HepG2 (cell line): ENCODE measurements around the gene MOGAT3. TPM values are rescaled to one million over a fixed set of nuclear protein-coding genes. Genes with fewer than 3 reads are reported as not detected.

ENCODE experiments used
- ATAC-seq: fragments of 200-7000 bp; cut with Tn5 transposase; 3 replicates; pipeline ENCODE4 v1.9.1; 2020; ENCODE audit warnings: mild to moderate bottlenecking, moderate library complexity
- BruUV-seq: library from RNA; stranded (reverse); fragments of 400-500 nt; replicated peaks from 2 replicates; lab custom pipeline; 2021; lab: Mats Ljungman, UMichigan
- CTCF ChIA-PET: fragments of 300-600 bp; formaldehyde crosslinking; extraction: SDS; loops from one replicate; lab custom pipeline; 2021; ENCODE audit warnings: low total read pairs, inconsistent platforms, low intra/inter-chr PET ratio; lab: Yijun Ruan, JAX
- POLR2A ChIA-PET: fragments of 350-600 bp; sonication (Branson Sonifier 250); formaldehyde crosslinking; loops from one replicate; lab custom pipeline; 2020; ENCODE audit warnings: antibody characterized with exemption, inconsistent platforms; lab: Yijun Ruan, JAX
- DNase-seq: peaks from one replicate; pipeline ENCODE4 v3.0.0-alpha.2; 2015; ENCODE audit warnings: low spot score
- FAIRE-seq: peaks from 3 replicates; lab custom pipeline; 2011; peaks lifted over from hg19 to GRCh38; lab: Jason Lieb, UNC
- H2AFZ ChIP-seq: one replicate; pipeline ENCODE4 v1.6.1; 2011; ENCODE audit warnings: low read length, inconsistent platforms
- H3K27ac ChIP-seq: fragments of 300-600 bp; 3 replicates; pipeline ENCODE4 v1.8.0; 2011; ENCODE audit warnings: mixed run types, mild to moderate bottlenecking, mixed read lengths, low read length, inconsistent platforms; ENCODE audit not compliant: insufficient read depth; ENCODE audit errors: extremely low read length
- H3K27me3 ChIP-seq, 2 experiments: fragments of 200-600 bp in 1 of 2; 2 replicates in 1 of 2; 3 replicates in 1 of 2; pipeline versions ENCODE4 v1.6.0 to v1.8.0; 2011; ENCODE audit warnings: low read length in 2 of 2, mild to moderate bottlenecking in 2 of 2, moderate library complexity in 2 of 2, inconsistent platforms in 1 of 2; ENCODE audit not compliant: insufficient read depth in 2 of 2, control insufficient read depth in 1 of 2
- H3K36me3 ChIP-seq, 2 experiments: fragments of 200-600 bp in 1 of 2; replicated peaks in 1 of 2; 2 replicates in 1 of 2; 3 replicates in 1 of 2; pipeline versions ENCODE4 v1.5.1 to v1.8.0; 2011; ENCODE audit warnings: low read length in 2 of 2, inconsistent platforms in 1 of 2; ENCODE audit not compliant: insufficient read depth in 2 of 2, control insufficient read depth in 1 of 2
- H3K4me1 ChIP-seq: 2 replicates; pipeline ENCODE4 v1.5.1; 2012; ENCODE audit warnings: low read length, inconsistent platforms; ENCODE audit not compliant: insufficient read depth
- H3K4me2 ChIP-seq: 2 replicates; pipeline ENCODE4 v1.6.0; 2011; ENCODE audit warnings: low read depth, low read length, inconsistent platforms
- H3K4me3 ChIP-seq, 3 experiments: fragments of 200-600 bp in 1 of 3; sonication (generic), shearing (Covaris generic) in 1 of 3; replicated peaks in 1 of 3; 2 replicates each; pipeline ENCODE4 v1.5.1; 2011 to 2016; ENCODE audit warnings: low read length in 3 of 3, inconsistent platforms in 2 of 3, low read depth in 2 of 3, mild to moderate bottlenecking in 2 of 3, control low read depth in 1 of 3, mixed read lengths in 1 of 3; ENCODE audit not compliant: insufficient read depth in 1 of 3
- H3K79me2 ChIP-seq: one replicate; pipeline ENCODE4 v1.6.1; 2011; ENCODE audit warnings: low read length, inconsistent platforms; ENCODE audit not compliant: insufficient read depth
- H3K9ac ChIP-seq: 2 replicates; pipeline ENCODE4 v1.6.0; 2011; ENCODE audit warnings: mild to moderate bottlenecking, low read depth, low read length, inconsistent platforms; ENCODE audit not compliant: insufficient read depth
- H3K9me3 ChIP-seq: 2 replicates; pipeline ENCODE4 v1.5.1; 2012; ENCODE audit warnings: mild to moderate bottlenecking, low read length
- H4K20me1 ChIP-seq: 2 replicates; pipeline ENCODE4 v1.6.0; 2011; ENCODE audit warnings: inconsistent platforms, mild to moderate bottlenecking, low read length, moderate library complexity; ENCODE audit not compliant: insufficient read depth
- ATRX ChIP-seq: sonication (generic); formaldehyde crosslinking; IDR thresholded peaks from 2 replicates; pipeline ENCODE4 v1.4.0; 2020; ENCODE audit warnings: missing genetic modification reagents, borderline replicate concordance
- BORCS8-MEF2B ChIP-seq: sonication (generic); formaldehyde crosslinking; IDR thresholded peaks from 2 replicates; pipeline ENCODE4 v1.8.0; 2022; ENCODE audit warnings: mild to moderate bottlenecking, missing genetic modification reagents
- CCDC6 ChIP-seq: sonication (generic); formaldehyde crosslinking; IDR thresholded peaks from 2 replicates; pipeline ENCODE4 v1.8.1; 2022; ENCODE audit warnings: mild to moderate bottlenecking, missing genetic modification reagents, moderate library complexity
- NCOR1 ChIP-seq: fragments of 200-600 bp; sonication (generic); IDR thresholded peaks from 2 replicates; pipeline ENCODE4 v1.7.0; 2017; ENCODE audit warnings: antibody characterized with exemption, low read length, borderline replicate concordance
- NR1H2 ChIP-seq: sonication (generic); formaldehyde crosslinking; IDR thresholded peaks from 2 replicates; pipeline ENCODE4 v1.8.1; 2022; ENCODE audit warnings: low read depth, missing genetic modification reagents, borderline replicate concordance
- U2AF2 ChIP-seq: fragments of 200-400 bp; formaldehyde crosslinking; IDR thresholded peaks from 2 replicates; pipeline ENCODE4 v1.6.1; 2017; ENCODE audit warnings: low read depth, mild to moderate bottlenecking, low read length
- ZNF781 ChIP-seq: sonication (generic); formaldehyde crosslinking; IDR thresholded peaks from 2 replicates; pipeline ENCODE4 v1.5.1; 2020; ENCODE audit warnings: borderline replicate concordance, mild to moderate bottlenecking, missing genetic modification reagents; ENCODE audit errors: not compliant biosample characterization
- WGBS: methylation state at CpG from one replicate; pipeline ENCODE4 v1.1.6; 2017; ENCODE audit warnings: low lambda C conversion rate; 5-methylcytosine and 5-hydroxymethylcytosine counted together
- in situ Hi-C: cut with HindIII; loops from 2 replicates; pipeline ENCODE4 v1.10.0; 2017; ENCODE audit warnings: low pct_unique_long_range_greater_than_20kb; ENCODE audit not compliant: extremely low pct_ligation_motif_present
- intact Hi-C: fragments of 100-400 bp; cut with micrococcal nuclease; formaldehyde crosslinking; loops from one replicate; pipeline ENCODE4 v1.10.0; 2022; ENCODE audit not compliant: unreplicated experiment
- polyA plus RNA-seq, 8 experiments: library from polyadenylated mRNA; depleted of rRNA in 3 of 8; stranded (reverse) in 7 of 8; unstranded in 1 of 8; fragments of >200 nt; fragmentation: Illumina TruSeq in 4 of 8; extraction: Trizol in 4 of 8; gene quantifications; 2 replicates each; pipeline versions ENCODE4 v1.2.1 to v1.2.3, GENCODE V29; 2011 to 2016; ENCODE audit warnings: low read depth in 4 of 8, missing spikeins in 1 of 8, mixed read lengths in 1 of 8; ENCODE audit not compliant: insufficient read depth in 1 of 8
- total RNA-seq, 5 experiments: library from RNA; depleted of rRNA; stranded (reverse); fragments of >200 nt; fragmentation: Illumina TruSeq; extraction: Trizol; gene quantifications; 2 replicates each; pipeline ENCODE4 v1.2.3, GENCODE V29; 2016; ENCODE audit warnings: low read depth in 1 of 5
- TF ChIP-seq, protein P1 (sequence below): sonication (generic); formaldehyde crosslinking; IDR thresholded peaks from 2 replicates; pipeline ENCODE4 v1.5.0; 2020; ENCODE audit warnings: missing genetic modification reagents
- TF ChIP-seq, protein P2 (sequence below): sonication (generic); formaldehyde crosslinking; IDR thresholded peaks from 2 replicates; pipeline ENCODE4 v1.4.0; 2020; ENCODE audit warnings: low read depth, mild to moderate bottlenecking, missing genetic modification reagents
- TF ChIP-seq, protein P3 (sequence below), 2 experiments: sonication (generic) in 1 of 2; formaldehyde crosslinking in 1 of 2; IDR thresholded peaks; 2 replicates each; pipeline versions ENCODE4 v1.5.1 to v1.6.1; 2011 to 2020; ENCODE audit warnings: borderline replicate concordance in 1 of 2, low read depth in 1 of 2, low read length in 1 of 2, mild to moderate bottlenecking in 1 of 2, missing genetic modification reagents in 1 of 2, moderate library complexity in 1 of 2

The MOGAT3 gene
- total and polyA plus RNA-seq, 2 of the 13 experiments (the other 11 are each of a cell fraction or from before 2014, with no cell fraction given), result 22.5 to 30.5 TPM

DNA sequence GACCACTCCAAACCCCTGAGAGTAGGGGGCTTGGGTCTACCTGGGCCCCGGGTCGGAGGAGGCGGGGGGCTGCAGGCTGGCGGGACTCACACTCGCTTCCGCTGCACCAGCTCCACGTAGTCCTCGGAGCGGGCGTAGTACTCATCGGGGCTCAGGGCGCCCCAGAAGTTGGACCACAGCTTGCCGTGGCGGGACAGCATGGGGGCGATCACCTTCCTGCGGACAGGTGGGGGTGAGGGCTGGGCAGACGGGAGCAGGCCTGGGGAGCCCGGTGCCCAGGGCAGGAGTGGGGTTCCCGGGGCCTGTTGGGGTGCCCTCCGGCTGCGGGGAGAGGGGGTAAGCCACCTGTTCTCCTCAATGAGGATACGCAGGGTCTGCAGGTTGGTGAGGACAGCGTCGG is 10.7 kb upstream of the MOGAT3 start:
- Histone ChIP-seq H3K27ac (no peak overlapping the region), H3K27me3 (no peaks in the 10 kb centered on the region), H3K4me2 (no peak overlapping the region), H3K4me3 (no peak overlapping the region)
- FAIRE-seq (no peak), ATAC-seq (no peak; the same call in 2 of the 3 replicates), DNase-seq (no peak)
- POLR2A ChIA-PET, result interaction anchor here (1.1 to 11.2 kb wide), 2 partner anchors 8 to 26 kb away, joined by 3 to 202 read pairs; partner anchors contain the start of genes CLDN15 and MOGAT3
- TF ChIP-seq, protein P1, sequence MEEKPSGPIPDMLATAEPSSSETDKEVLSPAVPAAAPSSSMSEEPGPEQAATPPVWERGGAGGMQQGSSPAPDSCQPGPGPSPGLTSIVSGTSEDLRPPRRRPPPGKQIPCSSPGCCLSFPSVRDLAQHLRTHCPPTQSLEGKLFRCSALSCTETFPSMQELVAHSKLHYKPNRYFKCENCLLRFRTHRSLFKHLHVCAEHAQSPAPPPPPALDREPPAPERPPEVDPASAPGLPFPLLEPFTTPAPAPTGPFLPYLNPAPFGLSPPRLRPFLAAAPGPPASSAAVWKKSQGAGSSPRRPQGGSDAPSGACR, result no peak
- no peak for TF ChIP-seq NR1H2 (CRISPR knock-in tag)
- TF ChIP-seq, protein P2, sequence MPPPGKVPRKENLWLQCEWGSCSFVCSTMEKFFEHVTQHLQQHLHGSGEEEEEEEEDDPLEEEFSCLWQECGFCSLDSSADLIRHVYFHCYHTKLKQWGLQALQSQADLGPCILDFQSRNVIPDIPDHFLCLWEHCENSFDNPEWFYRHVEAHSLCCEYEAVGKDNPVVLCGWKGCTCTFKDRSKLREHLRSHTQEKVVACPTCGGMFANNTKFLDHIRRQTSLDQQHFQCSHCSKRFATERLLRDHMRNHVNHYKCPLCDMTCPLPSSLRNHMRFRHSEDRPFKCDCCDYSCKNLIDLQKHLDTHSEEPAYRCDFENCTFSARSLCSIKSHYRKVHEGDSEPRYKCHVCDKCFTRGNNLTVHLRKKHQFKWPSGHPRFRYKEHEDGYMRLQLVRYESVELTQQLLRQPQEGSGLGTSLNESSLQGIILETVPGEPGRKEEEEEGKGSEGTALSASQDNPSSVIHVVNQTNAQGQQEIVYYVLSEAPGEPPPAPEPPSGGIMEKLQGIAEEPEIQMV, result no peak
- TF ChIP-seq, protein P3, sequence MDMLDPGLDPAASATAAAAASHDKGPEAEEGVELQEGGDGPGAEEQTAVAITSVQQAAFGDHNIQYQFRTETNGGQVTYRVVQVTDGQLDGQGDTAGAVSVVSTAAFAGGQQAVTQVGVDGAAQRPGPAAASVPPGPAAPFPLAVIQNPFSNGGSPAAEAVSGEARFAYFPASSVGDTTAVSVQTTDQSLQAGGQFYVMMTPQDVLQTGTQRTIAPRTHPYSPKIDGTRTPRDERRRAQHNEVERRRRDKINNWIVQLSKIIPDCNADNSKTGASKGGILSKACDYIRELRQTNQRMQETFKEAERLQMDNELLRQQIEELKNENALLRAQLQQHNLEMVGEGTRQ (IDR thresholded peaks at IDR 0.05; ENCODE audit: low read depth, low read length), result no peak
- TF ChIP-seq, protein P3 (CRISPR knock-in tag; IDR thresholded peaks at IDR 0.05; ENCODE audit: borderline replicate concordance), result no peak
- no peak for TF ChIP-seq NCOR1
- TF ChIP-seq U2AF2, result no peak
- TF ChIP-seq ATRX (CRISPR knock-in tag), result no peak
- no peak for TF ChIP-seq ZNF781 (CRISPR knock-in tag)
- no peak for TF ChIP-seq BORCS8-MEF2B (CRISPR knock-in tag)
- no peak for TF ChIP-seq CCDC6 (CRISPR knock-in tag)
- TF ChIP-seq, all 625 proteins: peak for 0
- no peaks in the 10 kb centered on the region for H4K20me1 ChIP-seq
- peaks cover 7% of the 10 kb centered on the region for H3K79me2 ChIP-seq
- H2AFZ ChIP-seq, result no peak overlapping the region
- H3K9me3 ChIP-seq, result no peaks in the 10 kb centered on the region
- CTCF ChIA-PET, result no interaction called here
- no peak overlapping the region for H3K9ac ChIP-seq
- no TSS peak for BruUV-seq
- WGBS, result 95% methylated on average over 7 of the region's 24 CpGs
- peaks cover 14 to 26% of the 10 kb centered on the region in 2 experiments; a peak in 4 of 5 replicates for H3K36me3 ChIP-seq
- peaks cover 19% of the 10 kb centered on the region for H3K4me1 ChIP-seq
- in situ Hi-C loops (no loop called here), intact Hi-C loops (no loop called here)
